ENCODE data around the gene SEMA4D.

DNA sequence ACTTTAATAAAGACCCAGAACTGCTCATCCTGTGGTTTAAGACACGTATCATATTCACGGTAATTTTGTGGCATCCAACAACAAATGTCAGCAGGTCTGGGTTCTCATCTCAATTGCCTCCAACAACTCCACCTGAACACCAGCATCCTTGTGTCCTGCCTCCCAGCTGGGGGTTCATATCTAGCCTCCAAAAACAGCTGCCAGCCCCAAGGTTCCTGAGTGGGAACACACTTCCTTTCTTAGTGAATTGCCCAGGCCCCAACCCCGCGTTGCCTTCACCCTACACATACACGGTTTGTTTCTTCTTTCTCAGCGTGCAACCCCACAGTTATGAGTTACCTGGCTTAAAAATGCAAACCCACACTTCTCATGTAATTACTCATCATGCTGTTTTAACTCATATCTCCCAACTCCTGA lies 77.9 kb downstream of the SEMA4D start:
- TF ChIP-seq ZFX (IDR thresholded peaks at IDR 0.05; ENCODE audit: borderline replicate concordance), result no peak
- TF ChIP-seq, protein P1, sequence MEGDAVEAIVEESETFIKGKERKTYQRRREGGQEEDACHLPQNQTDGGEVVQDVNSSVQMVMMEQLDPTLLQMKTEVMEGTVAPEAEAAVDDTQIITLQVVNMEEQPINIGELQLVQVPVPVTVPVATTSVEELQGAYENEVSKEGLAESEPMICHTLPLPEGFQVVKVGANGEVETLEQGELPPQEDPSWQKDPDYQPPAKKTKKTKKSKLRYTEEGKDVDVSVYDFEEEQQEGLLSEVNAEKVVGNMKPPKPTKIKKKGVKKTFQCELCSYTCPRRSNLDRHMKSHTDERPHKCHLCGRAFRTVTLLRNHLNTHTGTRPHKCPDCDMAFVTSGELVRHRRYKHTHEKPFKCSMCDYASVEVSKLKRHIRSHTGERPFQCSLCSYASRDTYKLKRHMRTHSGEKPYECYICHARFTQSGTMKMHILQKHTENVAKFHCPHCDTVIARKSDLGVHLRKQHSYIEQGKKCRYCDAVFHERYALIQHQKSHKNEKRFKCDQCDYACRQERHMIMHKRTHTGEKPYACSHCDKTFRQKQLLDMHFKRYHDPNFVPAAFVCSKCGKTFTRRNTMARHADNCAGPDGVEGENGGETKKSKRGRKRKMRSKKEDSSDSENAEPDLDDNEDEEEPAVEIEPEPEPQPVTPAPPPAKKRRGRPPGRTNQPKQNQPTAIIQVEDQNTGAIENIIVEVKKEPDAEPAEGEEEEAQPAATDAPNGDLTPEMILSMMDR (IDR thresholded peaks at IDR 0.05), result no peak
